ENCODE measurements around the gene ZNF417.
"Not testable (repeated sequence)": the region's sequence is repeated elsewhere in the genome, so short reads cannot be mapped to it uniquely, and the experiment has no call there.

Gene ZNF417

DNA sequence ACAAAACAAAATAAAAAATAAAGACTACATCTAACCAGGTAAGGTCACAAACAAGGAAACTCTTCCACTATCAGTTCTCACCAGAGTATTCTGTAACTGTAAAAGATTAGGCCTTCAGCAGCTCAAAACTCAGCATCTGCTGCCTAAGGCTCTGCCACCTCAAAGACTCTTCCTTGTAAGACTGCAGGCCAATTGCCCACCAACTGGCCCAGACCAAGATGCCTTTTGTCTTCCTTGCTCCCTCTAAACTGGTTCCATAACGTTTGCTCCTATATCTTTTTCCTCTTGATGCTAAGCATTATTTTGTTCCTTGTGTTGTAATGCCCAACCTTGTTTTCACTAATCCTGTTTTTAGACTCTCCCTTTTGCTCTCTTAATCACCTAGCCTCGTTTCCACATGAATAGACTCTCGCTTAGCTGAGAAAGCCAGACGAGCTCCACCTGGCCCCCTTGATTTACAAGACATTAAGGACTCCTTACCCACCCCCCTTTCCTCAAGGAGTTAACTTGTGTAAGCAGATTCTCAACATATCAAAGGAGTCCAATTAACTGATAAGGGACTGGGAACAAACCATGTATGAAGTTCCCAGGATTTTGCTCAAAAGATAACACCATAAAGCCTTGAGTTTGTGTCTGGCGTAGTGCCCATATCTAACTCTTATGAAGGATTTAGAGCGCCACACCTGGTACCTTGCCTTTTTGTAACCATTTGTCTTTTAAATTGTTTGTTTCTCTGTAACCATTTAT is 29.0 kb downstream of the ZNF417 start:
- no peak for DNase-seq

GRCh38 chr19:57886046-57886445 is 30.3 kb downstream of the ZNF417 start:
- no peak for DNase-seq

- DNase-seq, result not testable (repeated sequence)
These were observed 42.3 kb downstream of the ZNF417 start for GRCh38 chr19:57873883-57874799.

DNA sequence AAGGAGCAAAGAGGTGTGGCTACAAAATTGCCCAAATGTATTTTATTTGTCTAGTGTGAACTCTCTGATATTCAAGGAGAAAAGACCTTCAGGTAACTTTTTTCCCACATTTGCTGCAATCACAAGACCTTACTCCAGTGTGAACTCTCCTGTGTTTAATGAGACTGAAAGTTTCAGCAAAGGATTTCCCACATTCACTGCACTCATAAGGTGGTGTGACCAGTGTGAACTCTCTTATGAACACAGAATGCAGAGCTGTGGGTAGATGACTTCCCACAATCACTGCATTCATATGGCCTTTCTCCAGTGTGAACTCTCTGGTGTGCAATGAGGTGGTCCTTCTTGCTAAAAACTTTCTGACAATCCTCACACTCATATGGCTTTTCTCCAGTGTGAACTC is 43.9 kb downstream of the ZNF417 start:
- no peak for DNase-seq

GRCh38 chr19:57870225-57870624 is 46.2 kb downstream of the ZNF417 start:
- no peak for DNase-seq

DNA sequence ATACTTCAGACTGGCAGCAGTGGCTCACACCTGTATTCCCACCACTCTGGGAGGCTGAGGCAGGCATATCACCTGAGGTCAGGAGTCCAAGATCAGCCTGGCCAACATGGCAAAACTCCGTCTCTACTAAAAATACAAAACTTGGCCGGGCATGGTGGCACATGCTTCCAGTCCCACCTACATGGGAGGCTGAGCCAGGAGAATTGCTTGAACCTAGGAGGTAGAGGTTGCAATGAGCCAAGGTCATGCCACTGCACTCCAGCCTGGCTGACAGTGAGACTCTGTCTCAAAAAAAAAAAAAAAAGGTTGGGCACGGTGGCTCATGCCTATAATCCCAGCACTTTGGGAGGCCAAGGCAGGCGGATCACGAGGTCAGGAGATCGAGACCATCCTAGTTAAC is 46.7 kb downstream of the ZNF417 start:
- DNase-seq, result not testable (repeated sequence)

DNA sequence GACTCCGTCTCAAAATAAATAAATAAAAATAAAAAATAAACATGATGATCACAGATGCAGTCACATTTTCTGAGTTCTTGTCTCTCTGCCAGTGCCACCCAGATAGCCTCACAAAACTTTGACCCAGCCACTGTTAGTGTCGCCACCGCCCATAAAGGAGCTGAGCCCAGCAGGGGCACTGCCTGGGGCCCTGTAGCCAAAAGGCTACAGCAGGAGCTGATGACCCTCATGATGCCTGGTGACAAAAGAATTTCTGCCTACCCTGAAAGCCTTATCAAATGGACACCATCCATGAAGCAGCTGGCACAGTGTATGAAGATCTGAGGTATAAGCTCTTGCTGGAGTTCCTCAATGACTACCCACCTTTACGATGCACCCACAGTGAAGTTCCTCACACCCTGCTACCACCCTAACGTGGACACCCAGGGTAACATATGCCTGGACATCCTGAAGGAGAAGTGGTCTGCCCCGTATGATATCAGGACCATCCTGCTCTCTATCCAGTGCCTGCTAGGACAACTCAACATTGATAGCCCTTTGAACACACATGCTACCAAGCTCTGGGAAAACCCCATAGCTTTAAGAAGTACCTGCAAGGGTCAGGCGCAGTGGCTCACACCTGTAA is 48.4 kb downstream of the ZNF417 start:
- DNase-seq, result no peak
